HepG2 (cell line): ENCODE measurements around the gene PRKRIP1. TPM values are rescaled to one million over a fixed set of nuclear protein-coding genes. Genes with fewer than 3 reads are reported as not detected.
A peak's percentile ranks its signal among the peaks of the same experiment; 100 is the strongest.

Experiments
- ATAC-seq: fragments of 200-7000 bp; cut with Tn5 transposase; 3 replicates; pipeline ENCODE4 v1.9.1; 2020; ENCODE audit warnings: mild to moderate bottlenecking, moderate library complexity
- BruUV-seq: library from RNA; stranded (reverse); fragments of 400-500 nt; replicated peaks from 2 replicates; lab custom pipeline; 2021; lab: Mats Ljungman, UMichigan
- CTCF ChIA-PET: fragments of 300-600 bp; formaldehyde crosslinking; extraction: SDS; loops from one replicate; lab custom pipeline; 2021; ENCODE audit warnings: low total read pairs, inconsistent platforms, low intra/inter-chr PET ratio; lab: Yijun Ruan, JAX
- POLR2A ChIA-PET: fragments of 350-600 bp; sonication (Branson Sonifier 250); formaldehyde crosslinking; loops from one replicate; lab custom pipeline; 2020; ENCODE audit warnings: antibody characterized with exemption, inconsistent platforms; lab: Yijun Ruan, JAX
- DNase-seq: peaks from one replicate; pipeline ENCODE4 v3.0.0-alpha.2; 2015; ENCODE audit warnings: low spot score
- FAIRE-seq: peaks from 3 replicates; lab custom pipeline; 2011; peaks lifted over from hg19 to GRCh38; lab: Jason Lieb, UNC
- H2AFZ ChIP-seq: one replicate; pipeline ENCODE4 v1.6.1; 2011; ENCODE audit warnings: low read length, inconsistent platforms
- H3K27ac ChIP-seq: fragments of 300-600 bp; 3 replicates; pipeline ENCODE4 v1.8.0; 2011; ENCODE audit warnings: mixed run types, mild to moderate bottlenecking, mixed read lengths, low read length, inconsistent platforms; ENCODE audit not compliant: insufficient read depth; ENCODE audit errors: extremely low read length
- H3K27me3 ChIP-seq, 2 experiments: fragments of 200-600 bp in 1 of 2; 2 replicates in 1 of 2; 3 replicates in 1 of 2; pipeline versions ENCODE4 v1.6.0 to v1.8.0; 2011; ENCODE audit warnings: low read length in 2 of 2, mild to moderate bottlenecking in 2 of 2, moderate library complexity in 2 of 2, inconsistent platforms in 1 of 2; ENCODE audit not compliant: insufficient read depth in 2 of 2, control insufficient read depth in 1 of 2
- H3K36me3 ChIP-seq, 2 experiments: fragments of 200-600 bp in 1 of 2; replicated peaks in 1 of 2; 2 replicates in 1 of 2; 3 replicates in 1 of 2; pipeline versions ENCODE4 v1.5.1 to v1.8.0; 2011; ENCODE audit warnings: low read length in 2 of 2, inconsistent platforms in 1 of 2; ENCODE audit not compliant: insufficient read depth in 2 of 2, control insufficient read depth in 1 of 2
- H3K4me1 ChIP-seq: 2 replicates; pipeline ENCODE4 v1.5.1; 2012; ENCODE audit warnings: low read length, inconsistent platforms; ENCODE audit not compliant: insufficient read depth
- H3K4me2 ChIP-seq: 2 replicates; pipeline ENCODE4 v1.6.0; 2011; ENCODE audit warnings: low read depth, low read length, inconsistent platforms
- H3K4me3 ChIP-seq, 3 experiments: fragments of 200-600 bp in 1 of 3; sonication (generic), shearing (Covaris generic) in 1 of 3; replicated peaks in 1 of 3; 2 replicates each; pipeline ENCODE4 v1.5.1; 2011 to 2016; ENCODE audit warnings: low read length in 3 of 3, inconsistent platforms in 2 of 3, low read depth in 2 of 3, mild to moderate bottlenecking in 2 of 3, control low read depth in 1 of 3, mixed read lengths in 1 of 3; ENCODE audit not compliant: insufficient read depth in 1 of 3
- H3K79me2 ChIP-seq: one replicate; pipeline ENCODE4 v1.6.1; 2011; ENCODE audit warnings: low read length, inconsistent platforms; ENCODE audit not compliant: insufficient read depth
- H3K9ac ChIP-seq: 2 replicates; pipeline ENCODE4 v1.6.0; 2011; ENCODE audit warnings: mild to moderate bottlenecking, low read depth, low read length, inconsistent platforms; ENCODE audit not compliant: insufficient read depth
- H3K9me3 ChIP-seq: 2 replicates; pipeline ENCODE4 v1.5.1; 2012; ENCODE audit warnings: mild to moderate bottlenecking, low read length
- H4K20me1 ChIP-seq: 2 replicates; pipeline ENCODE4 v1.6.0; 2011; ENCODE audit warnings: inconsistent platforms, mild to moderate bottlenecking, low read length, moderate library complexity; ENCODE audit not compliant: insufficient read depth
- CBX5 ChIP-seq: sonication (generic); formaldehyde crosslinking; IDR thresholded peaks from 2 replicates; pipeline ENCODE4 v1.4.0; 2020; ENCODE audit warnings: missing genetic modification reagents, borderline replicate concordance
- CEBPB ChIP-seq: IDR thresholded peaks from 2 replicates; pipeline ENCODE4 v1.6.1; 2011; ENCODE audit warnings: low read depth, low read length, improper control_type of control experiment, borderline replicate concordance
- CEBPG ChIP-seq: IDR thresholded peaks from 2 replicates; pipeline ENCODE4 v1.6.1; 2016
- PRDM15 ChIP-seq: sonication (generic); formaldehyde crosslinking; IDR thresholded peaks from 2 replicates; pipeline ENCODE4 v1.4.0; 2020; ENCODE audit warnings: missing genetic modification reagents
- SMARCC2 ChIP-seq: fragments of 450-650 bp; IDR thresholded peaks from 2 replicates; pipeline ENCODE4 v1.6.1; 2017; ENCODE audit warnings: antibody characterized with exemption, mild to moderate bottlenecking
- TBP ChIP-seq: sonication (generic); formaldehyde crosslinking; IDR thresholded peaks from 2 replicates; pipeline ENCODE4 v1.5.0; 2020; ENCODE audit warnings: missing genetic modification reagents
- ZNF775 ChIP-seq: sonication (generic); formaldehyde crosslinking; IDR thresholded peaks from 2 replicates; pipeline ENCODE4 v1.4.0; 2020; ENCODE audit warnings: missing genetic modification reagents, mild to moderate bottlenecking, moderate library complexity, borderline replicate concordance
- WGBS: methylation state at CpG from one replicate; pipeline ENCODE4 v1.1.6; 2017; ENCODE audit warnings: low lambda C conversion rate; 5-methylcytosine and 5-hydroxymethylcytosine counted together
- in situ Hi-C: cut with HindIII; loops from 2 replicates; pipeline ENCODE4 v1.10.0; 2017; ENCODE audit warnings: low pct_unique_long_range_greater_than_20kb; ENCODE audit not compliant: extremely low pct_ligation_motif_present
- intact Hi-C: fragments of 100-400 bp; cut with micrococcal nuclease; formaldehyde crosslinking; loops from one replicate; pipeline ENCODE4 v1.10.0; 2022; ENCODE audit not compliant: unreplicated experiment
- polyA plus RNA-seq, 8 experiments: library from polyadenylated mRNA; depleted of rRNA in 3 of 8; stranded (reverse) in 7 of 8; unstranded in 1 of 8; fragments of >200 nt; fragmentation: Illumina TruSeq in 4 of 8; extraction: Trizol in 4 of 8; gene quantifications; 2 replicates each; pipeline versions ENCODE4 v1.2.1 to v1.2.3, GENCODE V29; 2011 to 2016; ENCODE audit warnings: low read depth in 4 of 8, missing spikeins in 1 of 8, mixed read lengths in 1 of 8; ENCODE audit not compliant: insufficient read depth in 1 of 8
- total RNA-seq, 5 experiments: library from RNA; depleted of rRNA; stranded (reverse); fragments of >200 nt; fragmentation: Illumina TruSeq; extraction: Trizol; gene quantifications; 2 replicates each; pipeline ENCODE4 v1.2.3, GENCODE V29; 2016; ENCODE audit warnings: low read depth in 1 of 5

The PRKRIP1 gene
- total and polyA plus RNA-seq, 2 of the 13 experiments (the other 11 are each of a cell fraction or from before 2014, with no cell fraction given) = 13.2 to 16.8 TPM

GRCh38 chr7:102387064-102387463 is 9.1 kb upstream of the PRKRIP1 start:
- no peak for FAIRE-seq

More at GRCh38 chr7:102387064-102387463, 9.1 kb upstream of the PRKRIP1 start:
- Histone ChIP-seq H3K9me3 (no peaks in the 10 kb centered on the region), H3K27ac (no peak overlapping the region), H2AFZ (no peak overlapping the region), H3K36me3 (peaks cover 8 to 28% of the 10 kb centered on the region in 2 experiments), H3K79me2 (no peaks in the 10 kb centered on the region), H3K27me3 (no peaks in the 10 kb centered on the region), H3K9ac (no peak overlapping the region), H3K4me3 (no peak overlapping the region), H3K4me2 (no peak overlapping the region), H3K4me1 (no peaks in the 10 kb centered on the region), H4K20me1 (peaks cover 4% of the 10 kb centered on the region; the same call in 1 of the 2 replicates)
- intact Hi-C loops = no loop called here
- in situ Hi-C loops = no loop called here
- TF ChIP-seq CEBPG (CRISPR knock-in tag) (peak; percentile 25; the same call in 1 of the 2 replicates), PRDM15 (CRISPR knock-in tag) (no peak), SMARCC2 (no peak), CBX5 (no peak), TBP (CRISPR knock-in tag) (no peak), ZNF775 (CRISPR knock-in tag) (no peak), CEBPB (peak; percentile 52; the same call in 1 of the 2 replicates)
- no TSS peak for BruUV-seq
- no peak for ATAC-seq
- ChIA-PET CTCF (no interaction called here), POLR2A (no interaction called here)
- DNase-seq = no peak
- WGBS = 97% methylated on average over 4 of the region's 6 CpGs
